Neuronal stem cell (in vitro differentiated cells): ENCODE measurements around the gene TXK.

Experiments used
- DNase-seq: peaks from one replicate; pipeline ENCODE4 v3.0.0-alpha.2; 2013; ENCODE audit warnings: low spot score
- H2AFZ ChIP-seq: one replicate; pipeline ENCODE4 v1.6.1; 2013; ENCODE audit warnings: mild to moderate bottlenecking, low read length, inconsistent platforms
- H2AK5ac ChIP-seq: 2 replicates; pipeline ENCODE4 v1.6.1; 2013; ENCODE audit warnings: low read depth, mild to moderate bottlenecking, inconsistent platforms, low read length, moderate library complexity, mixed read lengths
- H2BK120ac ChIP-seq: 2 replicates; pipeline ENCODE4 v1.6.1; 2013; ENCODE audit warnings: low read depth, mild to moderate bottlenecking, inconsistent platforms, low read length, moderate library complexity, mixed read lengths
- H2BK12ac ChIP-seq: one replicate; pipeline ENCODE4 v1.6.1; 2013; ENCODE audit warnings: low read length, inconsistent platforms
- H2BK15ac ChIP-seq: 2 replicates; pipeline ENCODE4 v1.6.1; 2013; ENCODE audit warnings: mild to moderate bottlenecking, low read length, inconsistent platforms, mixed read lengths
- H2BK5ac ChIP-seq: one replicate; pipeline ENCODE4 v1.6.1; 2013; ENCODE audit warnings: inconsistent platforms, mild to moderate bottlenecking, low read length, moderate library complexity
- H3K14ac ChIP-seq: one replicate; pipeline ENCODE4 v1.6.1; 2013; ENCODE audit warnings: low read length, inconsistent platforms
- H3K18ac ChIP-seq: 2 replicates; pipeline ENCODE4 v1.6.1; 2013; ENCODE audit warnings: low read length, inconsistent platforms
- H3K23ac ChIP-seq: 2 replicates; pipeline ENCODE4 v1.6.1; 2013; ENCODE audit warnings: low read depth, mild to moderate bottlenecking, mixed read lengths, low read length, inconsistent platforms; ENCODE audit not compliant: poor library complexity
- H3K27ac ChIP-seq: replicated peaks from 3 replicates; pipeline ENCODE4 v1.5.1; 2013; ENCODE audit warnings: low read length, inconsistent platforms
- H3K27me3 ChIP-seq, 3 experiments: 2 replicates each; pipeline ENCODE4 v1.6.1; 2013; ENCODE audit warnings: low read length in 3 of 3, mild to moderate bottlenecking in 2 of 3, inconsistent platforms in 1 of 3, low read depth in 1 of 3, mixed read lengths in 1 of 3, moderate library complexity in 1 of 3; ENCODE audit not compliant: control insufficient read depth in 3 of 3, insufficient read depth in 3 of 3
- H3K36me3 ChIP-seq, 2 donors: replicated peaks in 1 of 2; 2 replicates each; pipeline ENCODE4 v1.6.1; 2013; ENCODE audit warnings: low read length in 2 of 2; ENCODE audit not compliant: control insufficient read depth in 2 of 2, insufficient read depth in 2 of 2
- H3K4ac ChIP-seq: 2 replicates; pipeline ENCODE4 v1.6.1; 2013; ENCODE audit warnings: inconsistent platforms, mild to moderate bottlenecking, low read length, moderate library complexity
- H3K4me1 ChIP-seq, 2 donors: 1 replicate in 1 of 2; 2 replicates in 1 of 2; pipeline ENCODE4 v1.6.1; 2013; ENCODE audit warnings: low read length in 2 of 2, low read depth in 1 of 2; ENCODE audit not compliant: control insufficient read depth in 2 of 2, insufficient read depth in 1 of 2
- H3K4me2 ChIP-seq: one replicate; pipeline ENCODE4 v1.6.1; 2013; ENCODE audit warnings: mild to moderate bottlenecking, low read length, inconsistent platforms; ENCODE audit not compliant: insufficient read depth, poor library complexity, severe bottlenecking
- H3K4me3 ChIP-seq, 2 donors: 2 replicates each; pipeline ENCODE4 v1.5.1; 2013; ENCODE audit warnings: low read length in 2 of 2, mild to moderate bottlenecking in 2 of 2, inconsistent platforms in 1 of 2, moderate library complexity in 1 of 2
- H3K79me1 ChIP-seq: one replicate; pipeline ENCODE4 v1.6.1; 2013; ENCODE audit warnings: low read depth, mild to moderate bottlenecking, inconsistent platforms, low read length, moderate library complexity
- H3K9ac ChIP-seq: one replicate; pipeline ENCODE4 v1.6.1; 2013; ENCODE audit warnings: mild to moderate bottlenecking, low read depth, low read length, inconsistent platforms; ENCODE audit not compliant: poor library complexity
- H3K9me3 ChIP-seq, 2 donors: replicated peaks in 1 of 2; 2 replicates each; pipeline versions ENCODE3 to v1.6.1; 2013; ENCODE audit warnings: low read length in 2 of 2, mild to moderate bottlenecking in 2 of 2, inconsistent platforms in 1 of 2, low read depth in 1 of 2, mixed read lengths in 1 of 2, moderate library complexity in 1 of 2; ENCODE audit not compliant: control insufficient read depth in 2 of 2, insufficient read depth in 1 of 2
- H4K8ac ChIP-seq: one replicate; pipeline ENCODE4 v1.6.1; 2013; ENCODE audit warnings: low read depth, mild to moderate bottlenecking, inconsistent platforms, low read length, moderate library complexity
- H4K91ac ChIP-seq: one replicate; pipeline ENCODE4 v1.6.1; 2013; ENCODE audit warnings: low read length, low read depth, mild to moderate bottlenecking, inconsistent platforms; ENCODE audit not compliant: poor library complexity
- WGBS, 2 donors: extraction: QIAGEN DNeasy Blood & Tissue Kit; methylation state at CpG; one replicate each; pipeline ENCODE4 v1.1.7; 2013; ENCODE audit warnings: missing lambda C conversion rate in 2 of 2, mixed read lengths in 1 of 2; ENCODE audit not compliant: insufficient read length in 2 of 2, insufficient replicate concordance in 1 of 2; ENCODE audit errors: extremely low coverage in 2 of 2; 5-methylcytosine and 5-hydroxymethylcytosine counted together

TXK gene

DNA sequence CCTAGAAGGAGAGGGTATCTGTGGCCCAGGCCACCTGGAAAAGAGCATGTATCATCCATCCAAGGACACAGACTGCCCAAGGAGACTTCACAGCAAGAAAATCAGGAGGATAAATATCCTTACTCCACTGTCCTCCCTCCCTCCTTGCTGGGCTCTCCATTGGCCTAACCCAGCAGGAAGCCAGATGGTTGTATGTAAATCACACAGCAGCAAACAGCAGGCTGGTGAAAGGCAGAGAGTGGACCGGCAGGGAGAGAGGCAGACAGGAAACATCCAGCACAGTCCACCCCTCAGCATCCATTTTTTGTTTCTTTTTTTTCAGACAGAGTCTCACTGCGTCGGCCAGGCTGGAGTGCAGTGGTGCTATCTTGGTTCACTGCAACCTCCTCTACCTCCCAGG lies 17.5 kb downstream of the TXK start:
- H4K91ac ChIP-seq = no peak overlapping the region
- H3K9ac ChIP-seq = no peak overlapping the region
- H3K36me3 ChIP-seq = no peaks in the 10 kb centered on the region
- no peak overlapping the region for H2BK5ac ChIP-seq
- H3K4me1 ChIP-seq = no peaks in the 10 kb centered on the region
- H3K27ac ChIP-seq = no peak overlapping the region
- no peak for DNase-seq
- H3K4me3 ChIP-seq = no peak overlapping the region
- no peaks in the 10 kb centered on the region for H3K79me1 ChIP-seq
- no peak overlapping the region for H3K14ac ChIP-seq
- no peak overlapping the region for H4K8ac ChIP-seq
- peak overlapping the region; percentile 14 for H3K18ac ChIP-seq
- no CpG with 5 or more reads among the region's 3 CpGs for WGBS, 2 donors
- no peak overlapping the region for H3K4me2 ChIP-seq
- H2AFZ ChIP-seq = no peak overlapping the region
- H3K23ac ChIP-seq = no peak overlapping the region
- H2AK5ac ChIP-seq = no peak overlapping the region
- no peak overlapping the region for H2BK12ac ChIP-seq
- no peak overlapping the region for H2BK120ac ChIP-seq
- H3K27me3 ChIP-seq = no peaks in the 10 kb centered on the region
- no peaks in the 10 kb centered on the region for H3K9me3 ChIP-seq
- no peak overlapping the region for H2BK15ac ChIP-seq
- no peak overlapping the region for H3K4ac ChIP-seq

DNA sequence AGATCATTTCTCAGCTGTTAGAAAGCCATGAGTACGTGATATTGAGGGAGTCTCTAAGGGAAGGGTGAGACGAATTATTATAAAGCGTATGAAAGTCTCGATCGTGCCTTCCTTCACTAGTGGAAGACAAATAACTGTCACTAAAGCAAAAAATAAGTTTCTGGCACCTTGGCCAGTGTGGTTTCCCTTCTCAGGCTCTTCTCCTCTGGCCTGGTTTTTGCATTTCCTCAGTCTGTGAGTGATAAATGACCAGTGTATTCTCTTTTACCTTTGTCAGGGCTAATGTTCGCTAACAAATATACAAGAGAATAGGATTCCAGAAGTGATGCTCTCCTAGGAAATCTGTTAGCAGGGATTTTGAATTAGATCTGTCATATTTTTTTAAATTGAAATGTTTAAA lies 19.6 kb downstream of the TXK start:
- no peak overlapping the region for H2BK120ac ChIP-seq
- WGBS, 2 donors = no CpG with 5 or more reads among the region's 6 CpGs
- H3K4ac ChIP-seq = no peak overlapping the region
- H4K8ac ChIP-seq = no peak overlapping the region
- no peaks in the 10 kb centered on the region for H3K9me3 ChIP-seq
- no peak overlapping the region for H3K18ac ChIP-seq
- H3K9ac ChIP-seq = no peak overlapping the region
- no peaks in the 10 kb centered on the region for H3K27me3 ChIP-seq
- no peak overlapping the region for H3K4me3 ChIP-seq
- no peak overlapping the region for H2BK12ac ChIP-seq
- no peak overlapping the region for H3K23ac ChIP-seq
- no peaks in the 10 kb centered on the region for H3K36me3 ChIP-seq
- DNase-seq = no peak
- H2BK15ac ChIP-seq = no peak overlapping the region
- no peak overlapping the region for H3K27ac ChIP-seq
- no peaks in the 10 kb centered on the region for H3K4me1 ChIP-seq
- no peaks in the 10 kb centered on the region for H3K79me1 ChIP-seq
- no peak overlapping the region for H2AFZ ChIP-seq
- no peak overlapping the region for H2AK5ac ChIP-seq
- H3K4me2 ChIP-seq = no peak overlapping the region
- H2BK5ac ChIP-seq = no peak overlapping the region
- no peak overlapping the region for H3K14ac ChIP-seq
- no peak overlapping the region for H4K91ac ChIP-seq

GRCh38 chr4:48112017-48112667 lies 21.9 kb downstream of the TXK start:
- H4K91ac ChIP-seq = no peak overlapping the region
- no peak overlapping the region for H3K4me2 ChIP-seq
- H2BK12ac ChIP-seq = no peak overlapping the region
- DNase-seq = no peak
- no peak overlapping the region for H3K4me3 ChIP-seq
- H3K79me1 ChIP-seq = no peaks in the 10 kb centered on the region
- H3K27ac ChIP-seq = no peak overlapping the region
- H3K14ac ChIP-seq = no peak overlapping the region
- no peak overlapping the region for H3K9ac ChIP-seq
- H3K36me3 ChIP-seq = no peaks in the 10 kb centered on the region
- no peak overlapping the region for H3K4ac ChIP-seq
- H2BK120ac ChIP-seq = no peak overlapping the region
- no CpG with 5 or more reads among the region's 8 CpGs for WGBS, 2 donors
- no peaks in the 10 kb centered on the region for H3K4me1 ChIP-seq
- no peak overlapping the region for H2BK15ac ChIP-seq
- no peak overlapping the region for H2AFZ ChIP-seq
- H3K27me3 ChIP-seq = no peaks in the 10 kb centered on the region
- H2BK5ac ChIP-seq = no peak overlapping the region
- H2AK5ac ChIP-seq = no peak overlapping the region
- no peaks in the 10 kb centered on the region for H3K9me3 ChIP-seq
- H3K18ac ChIP-seq = no peak overlapping the region
- H4K8ac ChIP-seq = no peak overlapping the region
- H3K23ac ChIP-seq = no peak overlapping the region

GRCh38 chr4:48110452-48110978 lies 23.5 kb downstream of the TXK start:
- H2BK120ac ChIP-seq = no peak overlapping the region
- no peak overlapping the region for H2BK15ac ChIP-seq
- H2BK12ac ChIP-seq = no peak overlapping the region
- H3K4me2 ChIP-seq = no peak overlapping the region
- H3K79me1 ChIP-seq = no peaks in the 10 kb centered on the region
- no peak overlapping the region for H3K18ac ChIP-seq
- H3K23ac ChIP-seq = no peak overlapping the region
- no peak overlapping the region for H2BK5ac ChIP-seq
- no peak overlapping the region for H3K27ac ChIP-seq
- H2AFZ ChIP-seq = no peak overlapping the region
- WGBS, 2 donors = no CpG with 5 or more reads among the region's 1 CpG
- no peak overlapping the region for H4K8ac ChIP-seq
- H3K4me3 ChIP-seq = no peak overlapping the region
- H3K4me1 ChIP-seq = no peaks in the 10 kb centered on the region
- H2AK5ac ChIP-seq = no peak overlapping the region
- H3K36me3 ChIP-seq = no peaks in the 10 kb centered on the region
- H3K27me3 ChIP-seq = no peaks in the 10 kb centered on the region
- no peak for DNase-seq
- H3K14ac ChIP-seq = no peak overlapping the region
- H3K4ac ChIP-seq = no peak overlapping the region
- no peaks in the 10 kb centered on the region for H3K9me3 ChIP-seq
- H4K91ac ChIP-seq = no peak overlapping the region
- H3K9ac ChIP-seq = no peak overlapping the region
